K562 (cell line): ENCODE data around the gene NAGLU. TPM values are rescaled to one million over a fixed set of nuclear protein-coding genes. Genes with fewer than 3 reads are reported as not detected.

Experiments
- ARID1B ChIP-seq: fragments of 450-650 bp; IDR thresholded peaks from 2 replicates; pipeline ENCODE4 v1.6.1; 2016; ENCODE audit warnings: antibody characterized with exemption, mild to moderate bottlenecking, inconsistent platforms
- ELF2 ChIP-seq: fragments of 250-450 bp; sonication (Bioruptor Pico); IDR thresholded peaks from 2 replicates; pipeline ENCODE4 v1.5.0; 2021; ENCODE audit warnings: mild to moderate bottlenecking
- FOS ChIP-seq: IDR thresholded peaks from 3 replicates; pipeline ENCODE4 v1.6.1; 2011; ENCODE audit not compliant: insufficient read length; ENCODE audit errors: extremely low read depth
- GTF2E2 ChIP-seq: fragments of 200-800 bp; sonication (Bioruptor generic); IDR thresholded peaks from 2 replicates; pipeline ENCODE4 v1.6.1; 2016; ENCODE audit warnings: missing genetic modification characterization, missing compliant biosample characterization
- MYC ChIP-seq, 2 experiments: fragments of 250-450 bp in 1 of 2; sonication (Bioruptor Pico) in 1 of 2; IDR thresholded peaks; 2 replicates each; pipeline versions ENCODE4 v1.5.1 to v1.6.1; 2012 to 2021; ENCODE audit warnings: low read depth in 2 of 2, borderline replicate concordance in 1 of 2, improper control_type of control experiment in 1 of 2, low read length in 1 of 2, mild to moderate bottlenecking in 1 of 2, moderate library complexity in 1 of 2
- TAF1 ChIP-seq: IDR thresholded peaks from 2 replicates; pipeline ENCODE4 v1.6.1; 2011; ENCODE audit warnings: mild to moderate bottlenecking, low read length, moderate library complexity; ENCODE audit not compliant: insufficient read depth, control insufficient read depth, severe bottlenecking; ENCODE audit errors: extremely low read depth
- TAF9B ChIP-seq: fragments of 450-650 bp; IDR thresholded peaks from 2 replicates; pipeline ENCODE4 v1.6.1; 2018; ENCODE audit warnings: mild to moderate bottlenecking; ENCODE audit not compliant: partially characterized antibody
- ZC3H11A ChIP-seq: IDR thresholded peaks from 2 replicates; pipeline ENCODE4 v1.6.1; 2012; ENCODE audit warnings: low read depth, low read length, improper control_type of control experiment
- ZNF239 ChIP-seq: fragments of 250-450 bp; sonication (Bioruptor Pico); IDR thresholded peaks from 2 replicates; pipeline ENCODE4 v1.4.0; 2020; ENCODE audit warnings: mild to moderate bottlenecking
- ZNF263 ChIP-seq: sonication (generic); formaldehyde crosslinking; IDR thresholded peaks from 2 replicates; pipeline ENCODE4 v1.8.0; 2022; ENCODE audit warnings: mild to moderate bottlenecking, missing genetic modification reagents, borderline replicate concordance
- polyA plus RNA-seq, 8 experiments: library from polyadenylated mRNA; depleted of rRNA in 4 of 8; stranded (reverse) in 5 of 8; unstranded in 3 of 8; fragments of >200 nt; fragmentation: Nextera tagmentation in 2 of 8; fragmentation: Illumina TruSeq in 1 of 8; extraction: Ambion mirVana in 2 of 8; extraction: Trizol in 1 of 8; gene quantifications; 2 replicates each; pipeline versions ENCODE4 v1.2.1 to v1.2.3, GENCODE V29; 2011 to 2014; ENCODE audit warnings: inconsistent platforms in 1 of 8, missing spikeins in 1 of 8
- total RNA-seq, 7 experiments: library from RNA; depleted of rRNA in 6 of 7; stranded (reverse); fragments of >200 nt in 6 of 7; fragmentation: Illumina TruSeq in 2 of 7; extraction: Trizol in 2 of 7; gene quantifications; 2 replicates each; pipeline versions ENCODE4 v1.2.1 to v1.2.3, GENCODE V29; 2011 to 2021; ENCODE audit warnings: low replicate concordance in 1 of 7
- TF ChIP-seq, protein P1 (sequence below): fragments of 450-650 bp; IDR thresholded peaks from 2 replicates; pipeline ENCODE4 v1.6.1; 2016; ENCODE audit warnings: borderline replicate concordance
- TF ChIP-seq, protein P2 (sequence below): fragments of 450-650 bp; formaldehyde crosslinking; IDR thresholded peaks from 2 replicates; pipeline ENCODE4 v1.4.0; 2020; ENCODE audit warnings: mild to moderate bottlenecking, mixed read lengths

Gene NAGLU
- total and polyA plus RNA-seq, 9 of the 15 experiments (the other 6 are each of a cell fraction or from before 2014, with no cell fraction given), result 0.04 to 21.5 (median 8.5) TPM

GRCh38 chr17:42536048-42536371 lies at the start of gene NAGLU (continued):
- TF ChIP-seq, protein P1, sequence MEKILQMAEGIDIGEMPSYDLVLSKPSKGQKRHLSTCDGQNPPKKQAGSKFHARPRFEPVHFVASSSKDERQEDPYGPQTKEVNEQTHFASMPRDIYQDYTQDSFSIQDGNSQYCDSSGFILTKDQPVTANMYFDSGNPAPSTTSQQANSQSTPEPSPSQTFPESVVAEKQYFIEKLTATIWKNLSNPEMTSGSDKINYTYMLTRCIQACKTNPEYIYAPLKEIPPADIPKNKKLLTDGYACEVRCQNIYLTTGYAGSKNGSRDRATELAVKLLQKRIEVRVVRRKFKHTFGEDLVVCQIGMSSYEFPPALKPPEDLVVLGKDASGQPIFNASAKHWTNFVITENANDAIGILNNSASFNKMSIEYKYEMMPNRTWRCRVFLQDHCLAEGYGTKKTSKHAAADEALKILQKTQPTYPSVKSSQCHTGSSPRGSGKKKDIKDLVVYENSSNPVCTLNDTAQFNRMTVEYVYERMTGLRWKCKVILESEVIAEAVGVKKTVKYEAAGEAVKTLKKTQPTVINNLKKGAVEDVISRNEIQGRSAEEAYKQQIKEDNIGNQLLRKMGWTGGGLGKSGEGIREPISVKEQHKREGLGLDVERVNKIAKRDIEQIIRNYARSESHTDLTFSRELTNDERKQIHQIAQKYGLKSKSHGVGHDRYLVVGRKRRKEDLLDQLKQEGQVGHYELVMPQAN, result peak; percentile 71; the same call in 1 of the 2 replicates
- TF ChIP-seq FOS (peak; percentile 57), ZNF263 (CRISPR knock-in tag) (no peak), TAF9B (peak; percentile 30), TAF1 (peak; percentile 51), ZC3H11A (no peak), GTF2E2 (tag) (peak; percentile 79; the same call in 1 of the 2 replicates), ELF2 (CRISPR knock-in tag) (peak; percentile 93), ARID1B (peak; percentile 52), MYC (IDR thresholded peaks at IDR 0.05; ENCODE audit: low read depth, low read length) (peak; percentile 86), MYC (CRISPR knock-in tag; IDR thresholded peaks at IDR 0.05; ENCODE audit: borderline replicate concordance, low read depth) (peak; percentile 71; the same call in 1 of the 2 replicates), ZNF239 (CRISPR knock-in tag) (0 out of 2 replicates have a peak, but pooled peaks have one; percentile 26)
- TF ChIP-seq, protein P2, sequence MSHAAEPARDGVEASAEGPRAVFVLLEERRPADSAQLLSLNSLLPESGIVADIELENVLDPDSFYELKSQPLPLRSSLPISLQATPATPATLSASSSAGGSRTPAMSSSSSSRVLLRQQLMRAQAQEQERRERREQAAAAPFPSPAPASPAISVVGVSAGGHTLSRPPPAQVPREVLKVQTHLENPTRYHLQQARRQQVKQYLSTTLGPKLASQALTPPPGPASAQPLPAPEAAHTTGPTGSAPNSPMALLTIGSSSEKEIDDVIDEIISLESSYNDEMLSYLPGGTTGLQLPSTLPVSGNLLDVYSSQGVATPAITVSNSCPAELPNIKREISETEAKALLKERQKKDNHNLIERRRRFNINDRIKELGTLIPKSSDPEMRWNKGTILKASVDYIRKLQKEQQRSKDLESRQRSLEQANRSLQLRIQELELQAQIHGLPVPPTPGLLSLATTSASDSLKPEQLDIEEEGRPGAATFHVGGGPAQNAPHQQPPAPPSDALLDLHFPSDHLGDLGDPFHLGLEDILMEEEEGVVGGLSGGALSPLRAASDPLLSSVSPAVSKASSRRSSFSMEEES (CRISPR knock-in tag), result peak; percentile 91
